ENCODE data around the gene MEAK7.

The MEAK7 gene

DNA sequence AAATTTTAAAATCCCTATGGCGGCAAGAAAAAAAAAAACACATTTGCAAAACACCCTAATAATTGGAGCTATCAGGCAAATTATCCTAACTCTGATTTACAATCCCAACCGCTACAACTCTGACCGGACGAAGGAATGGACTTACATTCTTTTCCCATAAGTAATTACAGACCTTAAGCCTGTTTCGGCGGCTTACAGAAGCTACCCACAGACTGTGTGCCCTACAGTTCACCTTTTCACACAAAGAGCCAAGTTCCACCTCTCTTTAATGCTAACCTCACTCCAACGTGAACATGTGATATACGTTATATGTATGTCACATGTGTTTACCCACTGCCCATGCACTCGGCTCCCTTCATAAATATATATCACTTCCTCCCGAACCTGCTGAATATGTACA lies 8.7 kb upstream of the MEAK7 start:
- no peaks in the 10 kb centered on the region for H3K36me3 ChIP-seq (ENCODE audit: insufficient read depth, low read length)
- no peak overlapping the region for H3K9ac ChIP-seq (ENCODE audit: low read depth, low read length)
- peaks cover 16% of the 10 kb centered on the region for H3K4me1 ChIP-seq (ENCODE audit: insufficient read depth, low read length)
- H3K9me3 ChIP-seq (ENCODE audit: control insufficient read depth, insufficient read depth, low read length): no peaks in the 10 kb centered on the region

DNA sequence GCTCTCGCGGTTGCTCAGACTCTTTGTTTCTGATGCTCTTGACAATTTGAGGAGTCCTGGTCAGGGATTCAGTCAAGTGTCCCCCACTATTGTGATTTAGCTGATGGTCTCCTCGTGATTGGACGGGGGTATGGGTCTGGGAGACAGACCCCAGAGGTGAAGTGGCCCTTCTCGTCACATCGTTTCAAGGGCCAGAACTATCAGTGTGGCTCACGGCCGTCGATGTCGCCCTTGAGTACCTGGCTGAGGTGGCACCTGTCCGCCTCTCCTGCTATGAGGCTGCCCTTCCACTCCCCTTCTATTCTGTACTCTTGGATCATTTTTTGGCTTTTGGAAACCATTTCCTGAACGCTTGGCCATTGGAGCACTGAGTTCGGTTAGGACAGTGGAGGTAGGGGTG lies 7.4 kb upstream of the MEAK7 start:
- Histone ChIP-seq H3K4me1 (ENCODE audit: insufficient read depth, low read length) (peaks cover 16% of the 10 kb centered on the region), H3K36me3 (ENCODE audit: insufficient read depth, low read length) (no peaks in the 10 kb centered on the region), H3K9me3 (ENCODE audit: control insufficient read depth, insufficient read depth, low read length) (no peaks in the 10 kb centered on the region), H3K9ac (ENCODE audit: low read depth, low read length) (no peak overlapping the region)

DNA sequence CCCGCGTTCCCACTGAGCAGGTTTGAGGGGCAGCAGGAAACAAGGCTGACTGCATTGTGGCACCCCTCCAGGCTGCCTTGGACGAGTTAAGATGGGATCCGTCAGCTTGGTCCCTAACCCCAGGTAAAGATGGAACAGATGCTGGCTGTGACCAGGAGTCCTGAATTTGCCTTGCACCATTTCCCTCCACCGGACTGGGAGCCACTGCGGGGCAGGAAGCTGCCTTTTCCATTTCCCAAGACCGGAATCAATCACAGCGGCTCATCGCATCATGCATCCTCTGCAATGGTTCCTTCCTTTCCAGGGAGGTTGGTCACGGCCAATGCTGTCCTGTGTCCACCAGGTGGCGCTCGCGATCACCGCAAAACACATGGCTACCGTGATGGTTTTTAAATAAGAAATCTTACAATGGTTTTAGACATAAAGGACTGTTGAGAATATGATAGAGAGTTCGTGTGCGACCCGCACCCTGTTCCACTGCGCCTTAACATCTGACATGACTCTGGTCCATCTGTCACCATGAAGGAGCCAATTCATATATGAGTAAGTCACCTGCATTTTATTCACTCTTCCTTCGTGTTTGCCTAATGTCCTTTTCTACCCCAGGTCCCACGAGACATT lies 6.8 kb upstream of the MEAK7 start:
- Histone ChIP-seq H3K4me1 (ENCODE audit: insufficient read depth, low read length) (peaks cover 16% of the 10 kb centered on the region), H3K9ac (ENCODE audit: low read depth, low read length) (no peak overlapping the region), H3K9me3 (ENCODE audit: control insufficient read depth, insufficient read depth, low read length) (no peaks in the 10 kb centered on the region), H3K36me3 (ENCODE audit: insufficient read depth, low read length) (no peaks in the 10 kb centered on the region)

DNA sequence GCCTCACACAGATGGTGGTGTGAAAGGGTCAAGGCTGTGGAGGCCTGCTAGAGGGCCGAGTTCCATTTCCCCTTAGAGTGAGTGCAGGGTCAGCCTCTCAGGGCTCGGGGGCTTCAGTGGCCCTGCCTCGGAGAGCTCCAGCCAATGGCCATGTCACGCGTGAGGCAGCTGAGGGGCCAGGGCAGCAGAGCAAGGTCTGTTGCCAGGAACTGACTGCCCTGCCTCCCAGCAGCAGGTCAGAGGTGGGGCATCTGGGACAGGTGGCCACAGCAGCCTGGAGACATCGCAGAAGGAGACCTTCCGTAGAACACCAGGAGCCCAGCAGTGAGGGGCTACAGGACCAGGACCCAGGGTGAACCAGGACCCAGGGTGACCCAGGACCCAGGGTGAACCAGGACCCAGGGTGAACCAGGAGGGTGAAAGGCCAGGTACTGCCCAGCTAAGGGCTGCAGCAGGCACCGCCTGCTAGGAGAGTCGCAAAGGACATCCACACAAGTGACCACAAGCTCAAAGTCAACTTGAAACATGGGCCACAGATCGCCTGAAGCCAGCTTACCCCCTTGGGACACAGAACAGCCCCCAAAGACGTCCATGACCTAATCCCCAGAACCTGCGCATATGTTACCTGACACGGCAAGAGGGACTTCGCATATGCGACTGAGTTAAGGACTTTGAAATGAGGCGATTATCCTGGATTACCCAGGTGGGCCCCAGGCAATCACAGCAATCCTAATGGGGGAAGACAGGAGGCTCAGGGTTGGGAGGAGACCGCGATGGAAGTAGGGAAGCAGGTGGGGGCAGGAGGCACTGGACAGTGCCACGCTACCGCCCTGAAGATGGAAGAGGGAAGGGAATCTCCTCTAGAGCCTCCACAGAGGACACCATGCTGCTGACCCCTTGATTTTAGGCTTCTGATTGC lies 4.8 kb upstream of the MEAK7 start:
- no peak overlapping the region for H3K9ac ChIP-seq (ENCODE audit: low read depth, low read length)
- H3K4me1 ChIP-seq (ENCODE audit: insufficient read depth, low read length): peaks cover 12% of the 10 kb centered on the region
- no peaks in the 10 kb centered on the region for H3K9me3 ChIP-seq (ENCODE audit: control insufficient read depth, insufficient read depth, low read length)
- no peaks in the 10 kb centered on the region for H3K36me3 ChIP-seq (ENCODE audit: insufficient read depth, low read length)

DNA sequence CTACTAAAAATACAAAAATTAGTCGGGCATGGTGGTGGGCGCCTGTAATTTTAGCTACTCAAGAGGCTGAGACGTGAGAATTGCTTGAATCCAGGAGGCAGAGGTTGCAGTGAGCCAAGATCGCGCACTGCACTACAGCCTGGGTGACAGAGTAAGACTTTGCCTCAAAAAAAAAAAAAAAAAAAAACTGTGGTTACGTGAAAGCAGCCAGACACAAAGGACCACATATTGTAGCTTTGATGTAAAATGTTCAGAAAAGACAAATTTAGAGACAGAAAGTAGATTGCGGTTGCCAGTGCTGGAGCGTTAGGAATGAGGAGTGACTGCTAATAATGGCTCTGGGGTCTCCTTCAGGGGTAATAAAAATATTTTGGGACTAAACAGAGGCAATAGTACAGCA lies 4.0 kb upstream of the MEAK7 start:
- Histone ChIP-seq H3K4me1 (ENCODE audit: insufficient read depth, low read length) (peaks cover 12% of the 10 kb centered on the region), H3K9me3 (ENCODE audit: control insufficient read depth, insufficient read depth, low read length) (no peaks in the 10 kb centered on the region), H3K9ac (ENCODE audit: low read depth, low read length) (no peak overlapping the region), H3K36me3 (ENCODE audit: insufficient read depth, low read length) (no peaks in the 10 kb centered on the region)

DNA sequence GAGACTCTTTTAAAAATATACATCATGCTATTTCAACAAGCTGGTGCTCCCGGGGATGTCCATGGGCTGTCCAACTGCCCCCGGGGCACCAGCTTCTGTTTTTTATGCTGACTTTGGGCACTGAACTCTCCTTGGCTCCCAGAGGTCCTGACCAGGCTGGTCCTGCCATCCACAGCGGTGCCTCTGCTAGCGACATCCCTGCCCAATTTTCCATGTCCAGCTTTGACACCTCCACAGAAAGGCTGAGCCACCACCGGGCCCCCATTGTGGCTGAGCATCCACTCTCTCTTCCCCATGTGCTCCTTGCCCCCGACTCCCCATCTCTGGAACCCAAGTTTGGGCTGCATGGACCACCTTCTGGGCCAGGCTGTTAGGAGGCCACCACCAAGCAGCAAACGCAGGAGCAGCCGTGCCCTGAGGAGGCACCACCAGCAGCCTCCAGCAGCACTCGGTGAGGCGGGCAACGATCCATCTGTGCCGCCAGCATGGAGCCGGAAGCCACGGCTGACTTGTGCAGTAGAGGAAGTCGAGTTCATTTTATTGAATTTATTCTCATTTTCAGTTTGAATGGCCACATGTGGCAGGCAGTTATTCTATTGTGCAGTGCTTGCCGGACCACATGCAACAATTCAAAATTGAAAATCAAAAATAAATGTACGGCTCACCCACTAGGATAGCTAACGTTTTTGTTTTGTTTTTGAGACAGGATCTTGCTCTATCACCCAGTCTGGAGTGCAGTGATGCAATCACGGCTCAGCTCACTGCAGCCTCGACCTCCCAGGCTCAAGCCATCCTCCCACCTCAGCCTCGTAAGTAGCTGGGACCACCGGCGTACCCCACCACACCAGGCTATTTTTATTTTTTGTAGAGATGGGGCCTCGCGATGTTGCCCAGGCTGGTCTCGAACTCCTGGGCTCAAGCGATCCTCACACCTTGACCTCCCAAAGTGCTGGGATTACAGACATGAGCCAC lies 2.8 kb upstream of the MEAK7 start:
- no peak overlapping the region for H3K9ac ChIP-seq (ENCODE audit: low read depth, low read length)
- H3K4me1 ChIP-seq (ENCODE audit: insufficient read depth, low read length): peaks cover 12% of the 10 kb centered on the region
- no peaks in the 10 kb centered on the region; the same call in 1 of the 2 replicates for H3K36me3 ChIP-seq (ENCODE audit: insufficient read depth, low read length)
- no peaks in the 10 kb centered on the region for H3K9me3 ChIP-seq (ENCODE audit: control insufficient read depth, insufficient read depth, low read length)

DNA sequence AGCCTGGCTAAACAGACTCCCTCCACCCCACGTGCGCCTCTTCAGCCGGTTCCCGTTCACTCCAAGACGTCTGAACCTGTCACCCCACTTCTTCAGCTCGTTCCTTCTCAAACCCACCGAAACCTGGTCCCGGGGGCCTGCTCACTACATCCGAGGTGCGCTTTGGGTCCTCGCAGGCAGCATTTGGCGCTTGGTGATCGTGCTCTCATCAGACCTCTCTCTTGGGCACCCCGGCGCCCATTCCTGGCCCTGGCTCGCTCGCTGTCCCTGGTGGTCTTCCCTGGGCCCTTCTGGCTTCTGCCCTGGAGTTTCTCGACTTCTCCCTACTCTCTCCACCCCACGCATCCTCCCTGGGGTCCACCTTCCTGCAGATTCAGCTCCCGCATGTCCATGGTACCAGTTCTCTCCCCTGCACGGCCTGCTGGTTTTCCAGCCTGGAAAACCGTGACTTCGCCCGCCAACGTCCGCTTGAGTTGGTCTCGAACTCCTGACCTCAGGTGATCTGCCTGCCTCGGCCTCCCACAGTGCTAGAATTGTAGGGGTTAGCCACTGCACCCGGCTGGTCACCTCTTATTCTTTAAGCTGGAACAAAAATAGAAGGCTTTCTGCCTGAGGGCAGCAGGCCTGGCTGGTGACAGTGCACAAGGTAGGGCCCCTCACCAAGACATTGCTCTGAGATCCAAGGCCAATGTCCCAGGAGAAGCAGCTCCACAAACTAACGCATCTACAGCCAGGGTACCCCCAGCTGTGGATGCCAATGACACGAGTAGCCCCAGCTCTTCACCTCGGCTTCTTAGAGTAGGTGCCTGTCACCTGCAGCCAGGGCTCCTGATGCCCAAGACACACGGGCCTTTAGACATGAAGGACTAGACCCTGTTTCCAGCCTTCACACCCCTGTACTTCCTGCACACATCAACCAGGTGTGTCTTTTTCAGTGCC lies 1.1 kb upstream of the MEAK7 start:
- no peaks in the 10 kb centered on the region for H3K9me3 ChIP-seq (ENCODE audit: control insufficient read depth, insufficient read depth, low read length)
- H3K36me3 ChIP-seq (ENCODE audit: insufficient read depth, low read length): peaks cover 3% of the 10 kb centered on the region; the same call in 1 of the 2 replicates
- H3K4me1 ChIP-seq (ENCODE audit: insufficient read depth, low read length): peaks cover 12% of the 10 kb centered on the region
- H3K9ac ChIP-seq (ENCODE audit: low read depth, low read length): peak overlapping the region; percentile 77

DNA sequence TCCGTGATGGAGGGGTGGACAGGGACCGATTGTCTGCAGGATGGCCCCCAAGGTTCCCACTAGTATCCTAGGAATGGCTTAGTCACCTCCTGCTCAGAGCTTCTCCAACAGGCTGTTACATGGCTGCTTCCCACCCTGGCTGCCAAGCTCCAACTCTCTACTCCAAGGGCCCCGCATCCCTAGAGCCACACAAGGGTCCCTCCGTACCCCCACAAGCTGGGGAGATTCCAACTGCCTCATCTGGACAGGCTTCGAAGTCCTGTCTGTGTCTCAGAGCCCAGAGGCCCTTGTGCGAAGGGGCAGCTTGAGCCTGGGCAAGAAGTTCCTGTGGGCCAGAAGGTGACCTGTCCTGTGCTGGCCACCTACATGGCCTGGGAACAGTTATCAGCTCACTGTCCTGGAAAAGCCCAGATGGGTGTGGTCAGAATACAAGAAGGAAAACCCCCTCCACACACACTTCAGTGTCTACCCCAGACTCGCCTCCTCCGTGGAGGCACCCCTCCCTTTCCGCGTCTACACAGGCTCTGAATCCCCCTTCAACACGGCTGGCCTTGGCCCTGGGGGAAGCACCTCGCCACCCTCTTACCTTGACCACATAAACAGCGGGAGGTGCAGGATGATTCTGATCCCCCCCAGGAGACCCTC lies 586 bp downstream of the MEAK7 start:
- H3K9ac ChIP-seq (ENCODE audit: low read depth, low read length): peak overlapping the region; percentile 77; the same call in 1 of the 2 replicates
- H3K4me1 ChIP-seq (ENCODE audit: insufficient read depth, low read length): peaks cover 4% of the 10 kb centered on the region

DNA sequence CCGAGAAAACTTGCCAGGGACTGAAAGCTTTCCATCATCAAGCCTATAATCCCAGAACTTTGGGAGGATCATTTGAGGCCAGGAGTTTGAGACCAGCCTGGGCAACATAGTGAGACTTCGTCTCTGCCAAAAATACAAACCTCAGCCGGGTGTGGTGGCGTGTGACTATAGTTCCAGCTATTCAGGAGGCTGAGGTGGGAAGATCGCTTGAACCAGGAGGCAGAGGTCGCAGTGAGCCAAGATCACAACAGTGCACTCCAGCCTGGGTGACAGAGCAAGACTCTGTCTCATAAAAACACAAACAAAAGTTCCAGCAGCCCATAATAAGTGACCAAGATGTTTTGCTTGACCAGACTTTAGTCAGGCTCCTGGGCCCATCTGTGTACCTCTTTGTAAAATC lies 1.9 kb downstream of the MEAK7 start:
- Histone ChIP-seq H3K9me3 (ENCODE audit: control insufficient read depth, insufficient read depth, low read length) (no peaks in the 10 kb centered on the region), H3K36me3 (ENCODE audit: insufficient read depth, low read length) (peaks cover 3% of the 10 kb centered on the region), H3K9ac (ENCODE audit: low read depth, low read length) (no peak overlapping the region), H3K4me1 (ENCODE audit: insufficient read depth, low read length) (peaks cover 4% of the 10 kb centered on the region)

More for the DNA sequence above, 586 bp downstream of the MEAK7 start:
- Histone ChIP-seq H3K36me3 (ENCODE audit: insufficient read depth, low read length) (peaks cover 3% of the 10 kb centered on the region; the same call in 1 of the 2 replicates), H3K9me3 (ENCODE audit: control insufficient read depth, insufficient read depth, low read length) (no peaks in the 10 kb centered on the region)

DNA sequence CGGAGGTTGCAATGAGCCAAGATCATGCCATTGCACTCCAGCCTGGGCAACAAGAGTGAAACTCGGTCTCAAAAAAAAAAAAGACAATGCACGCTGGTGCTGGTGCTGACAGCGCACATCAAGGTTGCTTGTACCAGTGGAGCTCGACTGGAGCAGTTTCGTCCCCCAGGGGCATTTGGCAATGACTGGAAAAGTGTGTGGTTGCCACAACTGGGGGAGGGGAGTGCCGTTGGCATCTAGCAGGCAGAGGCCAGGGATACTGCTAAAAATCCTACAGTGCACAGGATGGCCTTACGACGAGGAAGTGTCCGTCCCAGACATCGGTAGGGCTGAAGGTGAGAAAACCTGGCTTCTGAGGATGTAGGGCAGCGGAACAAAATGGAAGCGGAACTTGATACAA lies 2.4 kb downstream of the MEAK7 start:
- Histone ChIP-seq H3K36me3 (ENCODE audit: insufficient read depth, low read length) (peaks cover 3% of the 10 kb centered on the region), H3K9ac (ENCODE audit: low read depth, low read length) (no peak overlapping the region), H3K4me1 (ENCODE audit: insufficient read depth, low read length) (peaks cover 4% of the 10 kb centered on the region), H3K9me3 (ENCODE audit: control insufficient read depth, insufficient read depth, low read length) (no peaks in the 10 kb centered on the region)

DNA sequence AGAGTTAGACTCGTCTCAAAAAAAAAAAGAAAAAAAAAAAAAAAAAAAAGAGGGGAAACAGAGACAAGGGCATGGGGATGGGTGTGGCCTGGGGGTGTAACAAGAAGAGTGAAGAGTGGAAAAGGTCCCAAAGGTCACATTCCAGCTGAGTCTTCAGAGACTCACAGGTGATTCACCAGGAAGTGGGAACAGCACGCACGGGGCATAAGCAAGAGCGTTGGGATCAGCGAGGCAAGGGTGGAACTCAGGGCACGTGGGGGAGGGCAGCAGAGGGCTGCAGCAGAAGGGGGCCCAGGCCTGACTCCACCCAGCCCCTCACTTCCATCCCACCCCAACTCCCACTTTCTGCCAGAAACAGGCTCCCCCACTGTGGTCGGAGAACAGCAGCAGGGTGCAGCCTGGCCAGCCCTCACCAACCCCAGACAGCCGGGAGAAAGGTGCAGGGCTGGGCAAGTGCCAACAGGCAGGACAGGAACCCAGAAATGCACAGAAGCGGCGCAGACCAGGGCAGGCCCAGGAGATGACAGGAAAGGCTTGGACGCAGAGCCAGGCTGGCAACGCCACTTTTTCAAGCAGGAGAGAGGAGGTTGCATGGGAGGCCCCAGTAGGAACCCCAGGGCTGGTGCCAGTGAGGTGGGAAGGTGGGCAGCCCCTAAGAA lies 3.3 kb downstream of the MEAK7 start:
- H3K9me3 ChIP-seq (ENCODE audit: control insufficient read depth, insufficient read depth, low read length): no peaks in the 10 kb centered on the region
- peaks cover 3% of the 10 kb centered on the region for H3K36me3 ChIP-seq (ENCODE audit: insufficient read depth, low read length)
- peaks cover 4% of the 10 kb centered on the region for H3K4me1 ChIP-seq (ENCODE audit: insufficient read depth, low read length)
- no peak overlapping the region for H3K9ac ChIP-seq (ENCODE audit: low read depth, low read length)

DNA sequence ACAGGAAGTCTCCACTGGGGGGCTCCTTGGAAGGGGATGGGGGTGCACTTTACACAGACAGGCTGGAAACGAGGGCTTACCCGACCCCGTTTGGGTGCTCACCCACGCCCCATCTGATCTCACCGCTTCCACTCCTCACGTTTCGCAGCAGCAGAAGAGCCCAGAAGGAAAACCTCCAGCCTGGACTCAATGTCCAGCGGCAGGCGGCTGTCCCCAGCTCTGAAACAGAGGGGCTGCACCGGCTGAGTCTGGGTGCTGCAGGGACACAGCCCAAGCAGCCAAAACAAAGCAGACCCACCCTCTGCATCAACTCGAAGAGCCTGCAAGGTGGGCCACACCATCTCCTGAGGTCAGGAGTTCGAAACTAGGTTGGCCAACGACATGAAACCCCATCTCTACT lies 3.9 kb downstream of the MEAK7 start:
- Histone ChIP-seq H3K9me3 (ENCODE audit: control insufficient read depth, insufficient read depth, low read length) (no peaks in the 10 kb centered on the region), H3K9ac (ENCODE audit: low read depth, low read length) (no peak overlapping the region), H3K4me1 (ENCODE audit: insufficient read depth, low read length) (peaks cover 4% of the 10 kb centered on the region), H3K36me3 (ENCODE audit: insufficient read depth, low read length) (peaks cover 6% of the 10 kb centered on the region)

All from ES-I3 (cell line).